COR-L47 (cell line): ENCODE measurements around the gene DDX39B.

Experiments used
- DNase-seq: peaks from one replicate; lab custom pipeline; 2025; lab: John Stamatoyannopoulos, UW

The DDX39B gene

DNA sequence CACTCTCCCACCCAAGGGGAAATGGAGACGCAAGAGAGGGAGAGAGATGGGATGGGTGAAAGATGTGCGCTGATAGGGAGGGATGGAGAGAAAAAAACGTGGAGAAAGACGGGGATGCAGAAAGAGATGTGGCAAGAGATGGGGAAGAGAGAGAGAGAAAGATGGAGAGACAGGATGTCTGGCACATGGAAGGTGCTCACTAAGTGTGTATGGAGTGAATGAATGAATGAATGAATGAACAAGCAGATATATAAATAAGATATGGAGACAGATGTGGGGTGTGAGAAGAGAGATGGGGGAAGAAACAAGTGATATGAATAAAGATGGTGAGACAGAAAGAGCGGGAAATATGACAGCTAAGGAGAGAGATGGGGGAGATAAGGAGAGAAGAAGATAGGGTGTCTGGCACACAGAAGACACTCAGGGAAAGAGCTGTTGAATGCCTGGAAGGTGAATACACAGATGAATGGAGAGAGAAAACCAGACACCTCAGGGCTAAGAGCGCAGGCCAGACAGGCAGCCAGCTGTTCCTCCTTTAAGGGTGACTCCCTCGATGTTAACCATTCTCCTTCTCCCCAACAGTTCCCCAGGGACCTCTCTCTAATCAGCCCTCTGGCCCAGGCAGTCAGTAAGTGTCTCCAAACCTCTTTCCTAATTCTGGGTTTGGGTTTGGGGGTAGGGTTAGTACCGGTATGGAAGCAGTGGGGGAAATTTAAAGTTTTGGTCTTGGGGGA, 34.3 kb upstream of the DDX39B start:
- no peak for DNase-seq

DNA sequence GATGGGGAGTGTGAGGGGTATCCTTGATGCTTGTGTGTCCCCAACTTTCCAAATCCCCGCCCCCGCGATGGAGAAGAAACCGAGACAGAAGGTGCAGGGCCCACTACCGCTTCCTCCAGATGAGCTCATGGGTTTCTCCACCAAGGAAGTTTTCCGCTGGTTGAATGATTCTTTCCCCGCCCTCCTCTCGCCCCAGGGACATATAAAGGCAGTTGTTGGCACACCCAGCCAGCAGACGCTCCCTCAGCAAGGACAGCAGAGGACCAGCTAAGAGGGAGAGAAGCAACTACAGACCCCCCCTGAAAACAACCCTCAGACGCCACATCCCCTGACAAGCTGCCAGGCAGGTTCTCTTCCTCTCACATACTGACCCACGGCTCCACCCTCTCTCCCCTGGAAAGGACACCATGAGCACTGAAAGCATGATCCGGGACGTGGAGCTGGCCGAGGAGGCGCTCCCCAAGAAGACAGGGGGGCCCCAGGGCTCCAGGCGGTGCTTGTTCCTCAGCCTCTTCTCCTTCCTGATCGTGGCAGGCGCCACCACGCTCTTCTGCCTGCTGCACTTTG, 33.6 kb upstream of the DDX39B start, which contains the start of gene TNF:
TNF (plus strand) TSS at position 231 of the 567 bp plus-strand sequence; CDS start at position 408, 177 bp downstream.
- no peak for DNase-seq

DNA sequence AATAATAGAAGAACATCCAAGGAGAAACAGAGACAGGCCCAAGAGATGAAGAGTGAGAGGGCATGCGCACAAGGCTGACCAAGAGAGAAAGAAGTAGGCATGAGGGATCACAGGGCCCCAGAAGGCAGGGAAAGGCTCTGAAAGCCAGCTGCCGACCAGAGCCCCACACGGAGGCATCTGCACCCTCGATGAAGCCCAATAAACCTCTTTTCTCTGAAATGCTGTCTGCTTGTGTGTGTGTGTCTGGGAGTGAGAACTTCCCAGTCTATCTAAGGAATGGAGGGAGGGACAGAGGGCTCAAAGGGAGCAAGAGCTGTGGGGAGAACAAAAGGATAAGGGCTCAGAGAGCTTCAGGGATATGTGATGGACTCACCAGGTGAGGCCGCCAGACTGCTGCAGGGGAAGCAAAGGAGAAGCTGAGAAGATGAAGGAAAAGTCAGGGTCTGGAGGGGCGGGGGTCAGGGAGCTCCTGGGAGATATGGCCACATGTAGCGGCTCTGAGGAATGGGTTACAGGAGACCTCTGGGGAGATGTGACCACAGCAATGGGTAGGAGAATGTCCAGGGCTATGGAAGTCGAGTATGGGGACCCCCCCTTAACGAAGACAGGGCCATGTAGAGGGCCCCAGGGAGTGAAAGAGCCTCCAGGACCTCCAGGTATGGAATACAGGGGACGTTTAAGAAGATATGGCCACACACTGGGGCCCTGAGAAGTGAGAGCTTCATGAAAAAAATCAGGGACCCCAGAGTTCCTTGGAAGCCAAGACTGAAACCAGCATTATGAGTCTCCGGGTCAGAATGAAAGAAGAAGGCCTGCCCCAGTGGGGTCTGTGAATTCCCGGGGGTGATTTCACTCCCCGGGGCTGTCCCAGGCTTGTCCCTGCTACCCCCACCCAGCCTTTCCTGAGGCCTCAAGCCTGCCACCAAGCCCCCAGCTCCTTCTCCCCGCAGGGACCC, 32.6 kb upstream of the DDX39B start:
- DNase-seq: no peak

DNA sequence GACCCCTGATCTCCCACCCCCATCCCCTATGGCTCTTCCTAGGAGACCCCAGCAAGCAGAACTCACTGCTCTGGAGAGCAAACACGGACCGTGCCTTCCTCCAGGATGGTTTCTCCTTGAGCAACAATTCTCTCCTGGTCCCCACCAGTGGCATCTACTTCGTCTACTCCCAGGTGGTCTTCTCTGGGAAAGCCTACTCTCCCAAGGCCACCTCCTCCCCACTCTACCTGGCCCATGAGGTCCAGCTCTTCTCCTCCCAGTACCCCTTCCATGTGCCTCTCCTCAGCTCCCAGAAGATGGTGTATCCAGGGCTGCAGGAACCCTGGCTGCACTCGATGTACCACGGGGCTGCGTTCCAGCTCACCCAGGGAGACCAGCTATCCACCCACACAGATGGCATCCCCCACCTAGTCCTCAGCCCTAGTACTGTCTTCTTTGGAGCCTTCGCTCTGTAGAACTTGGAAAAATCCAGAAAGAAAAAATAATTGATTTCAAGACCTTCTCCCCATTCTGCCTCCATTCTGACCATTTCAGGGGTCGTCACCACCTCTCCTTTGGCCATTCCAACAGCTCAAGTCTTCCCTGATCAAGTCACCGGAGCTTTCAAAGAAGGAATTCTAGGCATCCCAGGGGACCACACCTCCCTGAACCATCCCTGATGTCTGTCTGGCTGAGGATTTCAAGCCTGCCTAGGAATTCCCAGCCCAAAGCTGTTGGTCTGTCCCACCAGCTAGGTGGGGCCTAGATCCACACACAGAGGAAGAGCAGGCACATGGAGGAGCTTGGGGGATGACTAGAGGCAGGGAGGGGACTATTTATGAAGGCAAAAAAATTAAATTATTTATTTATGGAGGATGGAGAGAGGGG, 31.7 kb upstream of the DDX39B start:
- DNase-seq: no peak

DNA sequence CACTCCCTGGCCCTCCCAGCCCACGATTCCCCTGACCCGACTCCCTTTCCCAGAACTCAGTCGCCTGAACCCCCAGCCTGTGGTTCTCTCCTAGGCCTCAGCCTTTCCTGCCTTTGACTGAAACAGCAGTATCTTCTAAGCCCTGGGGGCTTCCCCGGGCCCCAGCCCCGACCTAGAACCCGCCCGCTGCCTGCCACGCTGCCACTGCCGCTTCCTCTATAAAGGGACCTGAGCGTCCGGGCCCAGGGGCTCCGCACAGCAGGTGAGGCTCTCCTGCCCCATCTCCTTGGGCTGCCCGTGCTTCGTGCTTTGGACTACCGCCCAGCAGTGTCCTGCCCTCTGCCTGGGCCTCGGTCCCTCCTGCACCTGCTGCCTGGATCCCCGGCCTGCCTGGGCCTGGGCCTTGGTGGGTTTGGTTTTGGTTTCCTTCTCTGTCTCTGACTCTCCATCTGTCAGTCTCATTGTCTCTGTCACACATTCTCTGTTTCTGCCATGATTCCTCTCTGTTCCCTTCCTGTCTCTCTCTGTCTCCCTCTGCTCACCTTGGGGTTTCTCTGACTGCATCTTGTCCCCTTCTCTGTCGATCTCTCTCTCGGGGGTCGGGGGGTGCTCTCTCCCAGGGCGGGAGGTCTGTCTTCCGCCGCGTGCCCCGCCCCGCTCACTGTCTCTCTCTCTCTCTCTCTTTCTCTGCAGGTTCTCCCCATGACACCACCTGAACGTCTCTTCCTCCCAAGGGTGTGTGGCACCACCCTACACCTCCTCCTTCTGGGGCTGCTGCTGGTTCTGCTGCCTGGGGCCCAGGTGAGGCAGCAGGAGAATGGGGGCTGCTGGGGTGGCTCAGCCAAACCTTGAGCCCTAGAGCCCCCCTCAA, 30.5 kb upstream of the DDX39B start, which contains the start of gene LTA:
LTA (plus strand) TSS at position 249 of the 871 bp plus-strand sequence; CDS start at position 703, 454 bp downstream.
- DNase-seq: no peak

DNA sequence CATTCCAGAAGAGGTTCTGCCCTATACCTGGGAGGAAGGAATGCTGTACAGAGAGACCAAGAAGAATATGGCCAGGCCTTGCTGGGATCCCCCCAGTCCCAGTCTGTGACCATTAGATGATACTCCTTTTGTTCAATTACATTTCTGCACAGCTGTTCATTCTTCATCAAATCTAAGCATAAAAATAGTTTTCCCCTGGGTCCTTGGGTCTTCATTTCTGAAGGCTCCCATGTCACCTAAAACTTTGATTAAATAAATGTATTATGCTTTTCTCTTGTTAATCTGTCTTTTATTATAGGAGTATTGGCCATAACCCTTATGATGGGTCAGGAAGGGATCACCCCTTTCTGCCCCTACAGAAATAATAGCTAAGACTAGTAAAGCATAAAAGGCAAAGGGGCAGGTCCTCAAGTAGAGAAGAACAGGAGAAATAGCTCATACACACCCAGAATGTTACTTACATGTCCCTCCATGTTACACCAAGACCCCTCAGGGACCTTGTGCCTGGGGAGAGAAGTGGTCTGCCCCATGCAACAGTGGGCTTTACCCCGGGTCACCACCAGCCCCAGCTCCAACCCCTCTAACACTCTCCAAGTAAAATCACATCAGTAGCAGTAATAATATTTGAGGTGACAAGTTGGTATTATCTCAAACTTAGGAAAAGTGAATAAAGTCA, 28.2 kb upstream of the DDX39B start:
- DNase-seq: no peak

DNA sequence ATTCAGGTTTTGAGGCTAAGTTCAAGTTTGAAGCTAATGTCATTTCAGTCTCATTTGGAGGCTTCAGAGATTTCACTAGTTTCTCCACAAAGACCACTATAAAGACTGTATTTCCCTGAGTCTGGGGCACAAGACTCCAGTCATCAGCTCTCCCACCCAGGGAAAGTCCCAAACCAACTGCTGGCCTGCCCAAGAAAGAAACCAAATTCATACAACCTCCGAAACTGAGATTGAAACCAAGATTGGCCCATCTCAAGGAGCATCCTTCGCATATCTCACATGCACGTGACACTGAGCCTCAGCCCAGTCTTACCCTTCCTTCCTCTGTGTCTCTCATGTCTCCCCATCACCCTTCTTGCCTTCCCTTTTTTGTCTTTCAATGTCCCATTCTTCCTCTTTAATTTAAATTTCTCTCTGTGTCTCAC, 26.7 kb upstream of the DDX39B start:
- no peak for DNase-seq

DNA sequence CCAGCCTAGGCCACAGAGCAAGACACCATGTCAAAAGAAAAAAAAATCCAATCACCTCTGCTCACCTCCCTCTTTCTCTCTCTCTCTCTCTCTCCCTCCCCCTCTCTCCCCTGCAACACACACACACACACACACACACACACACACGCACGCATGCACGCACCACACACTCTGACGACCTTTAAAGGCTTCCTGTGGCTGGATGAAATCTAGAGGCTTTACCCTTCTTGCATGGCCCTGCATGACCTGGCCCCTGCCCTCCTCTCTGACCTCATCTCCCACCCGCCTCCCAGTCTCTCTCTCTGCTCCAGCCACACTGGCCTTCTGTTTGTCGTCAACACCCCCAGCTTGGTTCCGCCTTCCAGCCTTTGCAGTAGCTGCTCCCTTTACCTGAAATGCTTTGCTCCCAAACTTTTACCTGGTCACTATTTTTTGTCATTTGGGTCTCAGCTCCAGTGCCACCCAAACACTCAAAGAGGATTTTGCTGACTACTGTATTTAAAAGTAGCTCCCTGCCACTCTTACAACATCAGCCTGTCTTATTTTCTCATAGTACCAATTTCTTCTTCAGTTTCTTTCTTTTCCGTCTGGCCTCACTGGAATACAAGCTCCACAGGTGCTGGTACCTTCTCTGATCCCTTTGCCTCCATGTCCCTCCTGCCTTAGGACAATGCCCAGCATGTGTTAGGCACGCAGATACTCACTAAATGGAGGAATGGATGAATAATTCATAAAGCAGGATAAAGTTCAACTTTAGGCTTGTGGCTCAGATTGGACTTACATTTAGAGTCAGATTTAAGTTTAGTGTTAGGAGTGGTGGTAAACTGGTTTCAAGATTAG, 25.9 kb upstream of the DDX39B start:
- no peak for DNase-seq

DNA sequence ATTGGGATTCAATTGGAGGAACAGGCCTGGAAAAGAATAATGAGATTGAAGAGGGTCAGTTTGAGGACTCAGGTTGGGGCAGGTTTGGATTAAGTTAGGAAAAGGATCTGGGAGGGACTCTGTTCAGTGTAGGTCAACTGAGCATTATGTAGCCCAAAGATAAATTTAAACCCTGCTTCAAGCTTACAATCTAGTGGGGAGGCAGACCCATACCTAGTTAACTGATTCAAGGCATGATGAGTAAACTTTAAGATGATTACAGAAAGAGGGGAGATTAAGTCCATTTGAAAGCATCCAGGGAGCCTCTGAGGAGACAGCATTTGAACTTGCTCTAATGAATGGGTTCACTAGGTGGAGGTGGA, 18.9 kb upstream of the DDX39B start:
- DNase-seq: no peak

DNA sequence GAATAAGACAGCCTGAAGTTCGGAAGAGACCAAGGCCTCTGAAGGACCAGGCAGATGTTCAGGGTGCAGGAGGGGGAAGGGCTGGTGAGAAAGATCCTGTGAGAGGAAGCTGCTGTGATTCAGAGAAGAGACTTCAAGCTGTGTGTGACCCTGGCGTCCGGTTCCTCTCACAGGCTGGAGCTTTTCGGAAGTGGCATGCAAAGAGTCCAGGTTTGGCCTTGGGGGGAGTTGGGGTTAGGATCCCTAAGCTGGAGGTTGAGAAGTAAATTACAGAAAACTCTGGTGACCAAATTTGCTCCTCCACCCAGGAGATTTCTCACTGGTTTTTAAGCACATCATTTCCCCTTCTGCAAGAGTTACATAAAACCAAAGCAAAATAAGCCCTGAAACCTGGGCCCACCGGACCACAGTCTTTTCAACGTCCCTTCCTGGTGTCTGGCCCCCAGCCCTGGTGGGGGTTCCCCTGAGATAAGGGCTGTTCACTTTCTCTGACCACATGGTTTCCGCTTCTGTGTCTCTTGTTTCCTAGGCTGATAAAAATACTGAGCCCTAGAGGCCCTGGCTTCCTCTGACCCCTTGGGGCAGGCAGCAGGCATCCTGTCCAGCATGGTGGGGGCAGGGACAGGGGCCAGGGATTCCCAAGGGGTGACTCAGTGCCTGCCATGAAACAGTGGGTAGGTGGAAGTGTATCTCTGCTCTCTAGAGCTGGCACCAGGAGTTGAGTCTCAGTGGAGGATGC, 18.3 kb upstream of the DDX39B start:
- no peak for DNase-seq

DNA sequence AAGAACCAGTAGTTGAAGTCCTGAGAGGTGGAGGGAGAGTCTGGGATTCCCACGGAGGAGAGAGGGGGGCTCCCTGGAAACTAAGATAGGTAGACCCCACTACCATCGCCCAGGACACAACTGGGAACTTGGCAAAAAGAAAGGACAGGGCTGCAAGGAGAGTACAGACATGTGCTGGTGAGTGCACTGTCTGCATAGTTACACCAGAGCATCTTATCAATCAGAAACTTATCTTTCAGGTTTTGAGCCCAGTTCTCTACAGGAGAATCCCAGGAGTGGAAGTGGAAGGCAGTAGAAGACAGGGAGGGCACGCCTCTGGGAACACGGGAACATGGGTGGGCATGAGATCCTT, 17.8 kb upstream of the DDX39B start:
- DNase-seq: no peak

DNA sequence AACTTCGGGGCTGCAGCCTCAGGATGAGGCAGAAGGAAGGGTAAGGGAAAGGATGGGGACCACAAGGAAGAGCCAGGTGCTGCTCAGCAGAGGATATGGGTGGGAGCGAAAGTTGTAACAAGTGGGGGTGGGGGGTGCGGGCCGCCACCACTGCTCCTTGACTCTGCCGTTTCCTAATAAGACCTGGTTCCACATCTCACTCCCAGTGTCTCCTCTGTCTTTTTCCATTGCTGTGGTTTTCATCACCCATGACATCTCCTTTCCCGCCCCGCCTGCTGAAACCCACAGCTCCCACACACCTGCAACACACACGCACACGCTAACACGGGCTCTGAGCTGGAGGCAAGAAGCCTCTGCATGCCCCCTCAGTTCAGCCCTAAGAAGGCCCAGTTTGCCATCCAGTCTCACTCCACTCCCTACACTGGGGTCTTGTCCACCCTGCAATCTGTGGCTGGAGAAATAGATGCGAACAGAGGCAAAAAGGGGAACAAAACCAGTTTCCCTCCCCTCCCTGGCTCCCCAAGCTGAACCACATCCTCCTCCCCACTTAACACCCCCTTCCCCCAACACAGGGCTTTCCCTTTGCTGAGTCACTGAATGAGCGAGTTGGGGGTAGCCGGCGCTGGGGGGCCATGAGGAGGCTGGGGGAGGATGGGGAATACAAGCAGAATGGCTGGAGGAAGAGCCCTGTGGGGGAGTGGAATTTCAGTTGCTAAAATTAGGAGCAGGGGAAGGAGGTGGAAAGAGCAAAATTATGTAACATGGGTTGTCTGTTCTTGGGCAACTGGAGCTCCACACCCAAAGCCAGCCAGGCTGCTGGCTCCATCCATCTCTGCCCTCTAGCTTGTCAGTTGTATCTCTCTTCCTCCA, 17.1 kb upstream of the DDX39B start:
- no peak for DNase-seq

DNA sequence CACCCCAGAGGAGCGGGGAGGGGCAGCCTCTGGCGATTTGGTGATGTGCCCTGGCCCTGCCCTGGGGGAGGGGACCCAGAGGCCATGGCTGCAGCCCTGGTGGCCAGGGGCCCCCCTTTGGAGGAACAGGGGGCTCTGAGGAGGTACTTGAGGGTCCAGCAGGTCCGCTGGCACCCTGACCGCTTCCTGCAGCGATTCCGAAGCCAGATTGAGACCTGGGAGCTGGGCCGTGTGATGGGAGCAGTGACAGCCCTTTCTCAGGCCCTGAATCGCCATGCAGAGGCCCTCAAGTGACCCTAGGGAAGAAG, 16.5 kb upstream of the DDX39B start:
- DNase-seq: no peak

DNA sequence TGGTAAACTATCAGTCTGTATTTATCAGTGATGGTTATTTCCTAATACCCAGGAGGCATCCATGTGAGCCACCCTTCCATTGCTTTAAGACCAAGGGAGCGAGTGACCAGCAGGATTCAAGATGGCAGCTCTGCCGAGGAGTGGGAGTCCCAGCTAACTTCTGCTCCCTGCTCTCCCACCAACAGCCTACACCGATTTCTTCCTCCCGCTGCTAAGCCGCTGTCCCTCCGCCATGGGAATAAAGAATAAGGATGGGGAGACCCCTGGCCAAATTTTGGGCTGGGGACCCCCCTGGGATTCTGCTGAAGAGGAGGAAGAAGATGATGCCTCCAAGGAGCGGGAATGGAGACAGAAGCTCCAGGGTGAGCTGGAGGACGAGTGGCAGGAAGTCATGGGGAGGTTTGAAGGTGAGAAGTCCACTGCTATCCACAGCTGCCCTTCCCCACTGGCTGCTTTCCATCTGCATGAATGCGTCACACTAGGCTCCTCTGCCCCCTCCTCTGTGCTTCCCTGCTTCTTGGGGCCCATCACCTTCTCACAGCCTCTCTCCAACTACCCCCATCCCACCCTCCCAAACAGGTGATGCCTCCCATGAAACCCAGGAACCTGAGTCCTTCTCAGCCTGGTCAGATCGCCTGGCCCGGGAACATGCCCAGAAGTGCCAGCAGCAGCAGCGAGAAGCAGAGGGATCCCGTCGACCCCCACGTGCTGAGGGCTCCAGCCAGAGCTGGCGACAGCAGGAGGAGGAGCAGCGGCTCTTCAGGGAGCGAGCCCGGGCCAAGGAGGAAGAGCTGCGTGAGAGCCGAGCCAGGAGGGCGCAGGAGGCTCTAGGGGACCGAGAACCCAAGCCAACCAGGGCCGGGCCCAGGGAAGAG, 15.9 kb upstream of the DDX39B start:
- no peak for DNase-seq

DNA sequence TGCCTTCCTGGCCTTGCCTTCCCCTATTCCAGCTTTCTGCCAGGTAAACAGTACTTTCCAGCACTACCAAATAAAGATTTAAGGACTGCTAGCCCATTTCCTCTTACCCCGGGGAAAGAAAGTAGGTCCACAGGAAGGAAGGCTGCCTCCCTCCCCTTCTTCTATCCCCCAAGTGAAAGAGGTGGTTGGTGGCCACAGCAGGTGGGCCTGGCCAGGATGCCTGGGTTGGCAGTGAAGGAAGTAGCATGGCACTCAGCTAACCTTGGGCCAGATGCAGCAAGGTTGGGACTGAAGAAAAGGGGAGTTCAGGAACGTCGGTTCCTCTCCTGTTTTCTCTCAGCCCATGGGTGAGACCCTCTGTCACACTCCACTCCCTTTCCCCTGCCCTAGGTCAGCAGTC, 14.5 kb upstream of the DDX39B start:
- DNase-seq: no peak

DNA sequence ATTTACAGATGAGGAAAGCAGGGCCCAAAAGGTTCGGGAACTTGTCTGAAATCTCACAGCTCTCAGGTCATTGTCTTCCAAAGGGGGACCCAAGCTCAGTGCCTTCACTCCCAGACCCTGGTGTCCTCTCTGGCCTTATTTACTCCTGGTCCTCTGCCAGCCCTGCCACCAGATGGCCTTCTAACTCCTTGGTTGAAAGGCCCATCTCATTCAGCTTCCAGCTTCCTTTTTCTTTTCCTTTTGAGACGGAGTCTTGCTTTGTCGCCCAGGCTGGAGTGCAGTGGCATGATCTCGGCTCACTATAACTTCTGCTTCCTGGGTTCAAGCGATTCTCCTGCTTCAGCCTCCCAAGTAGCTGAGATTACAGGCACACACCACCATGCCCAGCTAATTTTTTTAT, 9.6 kb upstream of the DDX39B start:
- DNase-seq: peak; percentile 7

DNA sequence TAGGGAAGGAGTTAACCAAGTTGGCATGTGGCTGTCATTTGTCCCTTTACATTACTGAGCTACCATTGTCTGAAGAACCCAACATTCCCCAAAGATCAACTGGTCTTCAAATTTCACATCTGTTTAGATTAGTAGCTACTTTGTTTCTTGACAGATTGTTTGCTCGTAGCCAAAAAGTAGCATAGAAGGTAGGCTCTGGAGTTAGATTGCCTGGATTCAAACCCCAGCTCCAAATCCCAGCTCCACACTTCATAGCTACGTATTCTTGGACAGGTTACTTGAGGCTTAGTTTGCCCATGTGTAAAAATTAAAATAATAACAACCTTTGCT, 6.7 kb upstream of the DDX39B start:
- no peak for DNase-seq
